Measurements from ENCODE around the gene ATXN10. TPM values are rescaled to one million over a fixed set of nuclear protein-coding genes. Genes with fewer than 3 reads are reported as not detected.
A peak's percentile ranks its signal among the peaks of the same experiment; 100 is the strongest.

Gene ATXN10
- total RNA-seq, 4 donors from 2014 or later: 110 to 145 (median 134) TPM

DNA sequence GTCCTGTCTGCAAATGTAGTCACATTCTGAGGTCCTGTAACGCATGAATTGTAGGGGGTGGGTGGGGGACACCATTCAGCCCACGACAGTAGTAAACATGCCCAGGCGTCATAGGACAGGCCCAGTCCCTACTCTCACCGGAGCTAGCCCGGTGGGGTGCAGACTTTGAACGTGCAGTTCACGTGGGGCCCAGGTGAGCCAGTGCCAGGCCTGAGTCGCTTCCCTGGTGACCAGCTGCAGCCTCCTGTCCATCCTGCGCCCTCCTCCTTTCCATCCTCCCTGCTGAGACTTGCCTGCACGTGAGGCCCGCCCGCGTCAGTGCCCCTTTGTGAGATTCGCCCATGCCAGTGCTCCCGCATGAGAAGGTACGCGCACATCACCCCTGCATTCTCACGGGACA, 188.6 kb downstream of the ATXN10 start:
- Histone ChIP-seq H3K9me3 (no peaks in the 10 kb centered on the region), H3K4me1 (peaks cover 3 to 12% of the 10 kb centered on the region in 2 donors), H3K27me3 (no peaks in the 10 kb centered on the region), H3K27ac (no peak overlapping the region), H3K4me3 (replicated peaks in 1 of 3) (no peak overlapping the region), H3K36me3 (peaks cover 0 to 3% of the 10 kb centered on the region in 2 donors)
- intact Hi-C loops (cut with DNase I): loop anchor here (10.0 kb wide), 1 partner anchor 215 kb away; no protein-coding TSS in a partner anchor
- TF ChIP-seq, protein P1, sequence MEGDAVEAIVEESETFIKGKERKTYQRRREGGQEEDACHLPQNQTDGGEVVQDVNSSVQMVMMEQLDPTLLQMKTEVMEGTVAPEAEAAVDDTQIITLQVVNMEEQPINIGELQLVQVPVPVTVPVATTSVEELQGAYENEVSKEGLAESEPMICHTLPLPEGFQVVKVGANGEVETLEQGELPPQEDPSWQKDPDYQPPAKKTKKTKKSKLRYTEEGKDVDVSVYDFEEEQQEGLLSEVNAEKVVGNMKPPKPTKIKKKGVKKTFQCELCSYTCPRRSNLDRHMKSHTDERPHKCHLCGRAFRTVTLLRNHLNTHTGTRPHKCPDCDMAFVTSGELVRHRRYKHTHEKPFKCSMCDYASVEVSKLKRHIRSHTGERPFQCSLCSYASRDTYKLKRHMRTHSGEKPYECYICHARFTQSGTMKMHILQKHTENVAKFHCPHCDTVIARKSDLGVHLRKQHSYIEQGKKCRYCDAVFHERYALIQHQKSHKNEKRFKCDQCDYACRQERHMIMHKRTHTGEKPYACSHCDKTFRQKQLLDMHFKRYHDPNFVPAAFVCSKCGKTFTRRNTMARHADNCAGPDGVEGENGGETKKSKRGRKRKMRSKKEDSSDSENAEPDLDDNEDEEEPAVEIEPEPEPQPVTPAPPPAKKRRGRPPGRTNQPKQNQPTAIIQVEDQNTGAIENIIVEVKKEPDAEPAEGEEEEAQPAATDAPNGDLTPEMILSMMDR (IDR thresholded peaks at IDR 0.05): no peak
- TF ChIP-seq POLR2A (IDR thresholded peaks at IDR 0.05): no peak
- no peak for DNase-seq
- 95 to 98% methylated on average over 17 to 18 of the region's 18 CpGs for WGBS, 2 donors

DNA sequence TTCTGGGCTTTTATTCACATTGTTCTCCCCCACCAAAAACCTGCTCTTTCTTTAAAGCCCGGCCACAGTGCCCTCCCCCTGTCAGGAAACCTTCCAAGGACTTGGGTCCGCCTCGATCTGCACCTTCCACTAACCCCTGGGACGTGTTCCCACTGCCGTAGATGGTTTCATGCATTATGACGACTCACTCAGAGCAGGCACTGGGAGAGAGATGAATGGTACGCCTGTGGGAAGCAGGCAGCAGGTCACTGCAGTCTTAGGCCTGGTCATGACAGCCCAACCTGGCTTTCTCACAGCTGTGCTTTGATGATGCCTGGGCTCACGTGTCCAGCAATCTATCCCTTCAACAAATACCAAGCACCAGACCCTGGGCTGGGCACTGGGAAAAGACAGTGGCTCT, 189.6 kb downstream of the ATXN10 start:
- H3K27me3 ChIP-seq: no peaks in the 10 kb centered on the region
- H3K9me3 ChIP-seq: no peaks in the 10 kb centered on the region
- H3K27ac ChIP-seq: no peak overlapping the region
- 76 to 77% methylated on average over 8 of the region's 8 CpGs for WGBS, 2 donors
- DNase-seq: no peak
- peaks cover 3 to 13% of the 10 kb centered on the region in 2 donors for H3K4me1 ChIP-seq
- TF ChIP-seq POLR2A (IDR thresholded peaks at IDR 0.05): no peak
- TF ChIP-seq, protein P1 (IDR thresholded peaks at IDR 0.05): no peak
- H3K4me3 ChIP-seq (replicated peaks in 1 of 3): no peak overlapping the region
- intact Hi-C loops (cut with DNase I): loop anchor here (10.0 kb wide), 1 partner anchor 216 kb away; no protein-coding TSS in a partner anchor
- no peaks in the 10 kb centered on the region for H3K36me3 ChIP-seq

DNA sequence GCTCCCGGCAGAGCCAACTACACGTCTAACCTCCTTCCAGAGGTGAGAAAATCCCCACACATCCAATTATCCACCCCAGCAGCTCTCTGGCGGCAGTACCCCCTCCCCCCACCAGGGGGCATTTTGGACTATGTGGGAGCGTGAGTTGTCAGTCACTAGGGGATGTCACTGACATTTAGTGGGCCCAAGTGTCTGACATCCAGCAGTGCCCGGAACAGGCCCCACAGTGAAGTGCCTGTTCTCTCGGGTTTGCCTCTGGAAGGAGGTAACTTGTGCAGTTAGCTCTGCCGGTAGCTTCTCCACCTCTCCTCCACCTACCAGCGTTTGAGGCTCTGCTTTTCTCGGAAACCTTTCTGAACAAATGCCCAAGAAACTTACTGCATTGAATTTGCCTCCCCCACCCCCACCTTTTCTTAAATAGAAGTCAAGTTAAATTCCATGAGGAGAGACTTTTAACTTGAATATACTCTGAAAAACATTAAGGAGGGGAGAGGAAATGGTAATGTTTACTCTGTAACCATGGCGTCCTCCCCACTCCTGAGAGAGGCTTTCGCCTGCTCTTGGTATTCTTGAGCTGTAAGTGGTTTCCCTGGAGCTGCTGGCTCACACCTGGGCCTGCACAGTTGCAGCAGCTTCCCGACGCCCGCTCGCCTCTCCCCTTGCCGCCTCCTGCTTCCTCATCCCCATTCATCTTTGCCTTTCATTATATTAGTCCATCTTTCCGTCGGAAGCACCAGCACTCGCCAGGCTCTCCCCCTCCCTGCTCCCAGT, 192.5 kb downstream of the ATXN10 start:
- TF ChIP-seq, protein P1 (IDR thresholded peaks at IDR 0.05): peak; percentile 70 to 90 (median 80)
- TF ChIP-seq POLR2A (IDR thresholded peaks at IDR 0.05): no peak
- intact Hi-C loops (cut with DNase I): loop anchor here (2.0 to 10.0 kb wide), 2 partner anchors 113 to 219 kb away; partner anchors contain the start of gene WNT7B
- H3K4me1 ChIP-seq: peaks cover 18 to 29% of the 10 kb centered on the region in 2 donors
- DNase-seq: peak; percentile 69 to 78
- H3K4me3 ChIP-seq (replicated peaks in 1 of 3): no peak overlapping the region
- 6 to 12% methylated on average over 19 of the region's 19 CpGs for WGBS, 2 donors
- no peaks in the 10 kb centered on the region for H3K9me3 ChIP-seq
- no peak overlapping the region for H3K27ac ChIP-seq
- no peaks in the 10 kb centered on the region for H3K36me3 ChIP-seq
- H3K27me3 ChIP-seq: no peaks in the 10 kb centered on the region

DNA sequence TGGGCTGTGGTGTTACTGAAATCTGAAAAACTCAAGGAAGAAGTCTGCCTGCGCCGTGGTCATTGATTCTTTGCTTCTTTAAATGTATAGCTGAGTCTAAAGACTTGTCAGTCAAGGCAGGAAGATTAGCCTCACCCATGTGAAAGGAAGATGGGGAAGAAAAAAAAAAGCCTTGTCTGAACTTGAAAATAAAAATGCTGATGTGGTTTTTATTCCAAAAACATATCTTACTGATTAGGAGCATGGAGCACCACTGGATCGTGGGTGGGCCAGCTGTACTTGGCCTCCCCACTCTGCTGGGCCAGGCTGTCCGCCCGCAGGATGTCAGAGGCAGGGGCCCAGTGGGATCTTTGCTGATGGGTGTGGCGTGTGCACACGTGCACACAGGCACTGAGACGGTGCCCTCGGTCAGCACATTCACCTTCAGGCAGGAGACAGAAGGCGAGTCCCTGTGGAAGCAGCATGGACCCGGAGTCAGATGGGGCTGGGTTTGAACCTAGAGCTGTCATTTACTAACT, 193.4 kb downstream of the ATXN10 start:
- H3K4me1 ChIP-seq: peaks cover 18 to 29% of the 10 kb centered on the region in 2 donors
- WGBS, 2 donors: 83 to 90% methylated on average over 11 of the region's 11 CpGs
- DNase-seq: no peak
- TF ChIP-seq, protein P1 (IDR thresholded peaks at IDR 0.05): no peak
- no peak for TF ChIP-seq POLR2A (IDR thresholded peaks at IDR 0.05)
- no peaks in the 10 kb centered on the region for H3K27me3 ChIP-seq
- H3K36me3 ChIP-seq: no peaks in the 10 kb centered on the region
- H3K9me3 ChIP-seq: no peaks in the 10 kb centered on the region
- no peak overlapping the region for H3K4me3 ChIP-seq (replicated peaks in 1 of 3)
- intact Hi-C loops (cut with DNase I): loop anchor here (5.0 to 10.0 kb wide), 2 partner anchors 220 to 288 kb away; no protein-coding TSS in a partner anchor
- no peak overlapping the region for H3K27ac ChIP-seq
